GM19043 (cell line): ENCODE results near the gene NFATC2.

Source experiments
- ATAC-seq: cut with Tn5 transposase; IDR thresholded peaks from one replicate; pipeline ENCODE4 v1.9.1; 2021; ENCODE audit warnings: low read depth; ENCODE audit not compliant: unreplicated experiment

NFATC2 gene

GRCh38 chr20:51400051-51400926 is 142.2 kb downstream of the NFATC2 start:
- ATAC-seq, result peak; percentile 70

- no peak for ATAC-seq
Observed at GRCh38 chr20:51399006-51399890, 143.3 kb downstream of the NFATC2 start.

GRCh38 chr20:51398552-51398951 is 144.0 kb downstream of the NFATC2 start:
- no peak for ATAC-seq

- no peak for ATAC-seq
Observed at GRCh38 chr20:51398083-51398482, 144.4 kb downstream of the NFATC2 start.

GRCh38 chr20:51397137-51397536 is 145.4 kb downstream of the NFATC2 start:
- no peak for ATAC-seq

GRCh38 chr20:51396365-51396909 is 146.1 kb downstream of the NFATC2 start:
- no peak for ATAC-seq

- no peak for ATAC-seq
Observed at GRCh38 chr20:51394706-51395105, 147.8 kb downstream of the NFATC2 start.

- no peak for ATAC-seq
Observed at GRCh38 chr20:51393571-51393970, 148.9 kb downstream of the NFATC2 start.

- no peak for ATAC-seq
Observed at GRCh38 chr20:51392614-51393186, 149.8 kb downstream of the NFATC2 start.

- no peak for ATAC-seq
Observed at GRCh38 chr20:51391926-51392325, 150.6 kb downstream of the NFATC2 start.

GRCh38 chr20:51389543-51390264 is 152.8 kb downstream of the NFATC2 start:
- ATAC-seq, result no peak

- ATAC-seq, result no peak
Observed at GRCh38 chr20:51388756-51389542, 153.6 kb downstream of the NFATC2 start.

- ATAC-seq, result no peak
Observed at GRCh38 chr20:51388227-51388626, 154.3 kb downstream of the NFATC2 start.

GRCh38 chr20:51387125-51387875 is 155.2 kb downstream of the NFATC2 start:
- ATAC-seq, result no peak

GRCh38 chr20:51386586-51386985 is 155.9 kb downstream of the NFATC2 start:
- ATAC-seq, result no peak

- no peak for ATAC-seq
Observed at GRCh38 chr20:51385646-51386530, 156.6 kb downstream of the NFATC2 start.

- ATAC-seq, result no peak
Observed at GRCh38 chr20:51384875-51385274, 157.6 kb downstream of the NFATC2 start.
